SKM-1 treated with dmso at 0.1 percent for 144 hours (cell line): ENCODE results near the gene ETV6.

Experiments used
- DNase-seq: peaks from one replicate; lab custom pipeline; 2025; ENCODE audit not compliant: unreplicated experiment; lab: John Stamatoyannopoulos, UW

Gene ETV6

DNA sequence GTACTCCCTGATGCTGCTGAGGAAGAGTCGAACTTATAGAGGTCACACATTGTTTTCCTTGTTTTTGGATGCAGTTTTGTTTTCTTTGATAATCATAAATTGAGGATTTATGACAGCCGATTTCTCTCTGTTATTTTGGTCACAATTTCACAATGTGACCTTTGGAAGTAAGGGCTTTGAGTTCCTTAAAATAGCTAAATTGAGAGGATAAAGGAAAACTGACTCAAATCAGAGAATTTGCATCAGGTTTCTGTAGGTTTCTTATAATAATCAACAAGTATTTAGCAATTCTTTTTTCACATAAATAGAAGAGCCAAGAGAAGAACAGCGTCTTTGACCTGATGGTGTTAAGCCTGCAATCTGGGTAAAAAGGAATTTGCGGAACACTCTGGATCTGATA is 66.1 kb downstream of the ETV6 start:
- no peak for DNase-seq

DNA sequence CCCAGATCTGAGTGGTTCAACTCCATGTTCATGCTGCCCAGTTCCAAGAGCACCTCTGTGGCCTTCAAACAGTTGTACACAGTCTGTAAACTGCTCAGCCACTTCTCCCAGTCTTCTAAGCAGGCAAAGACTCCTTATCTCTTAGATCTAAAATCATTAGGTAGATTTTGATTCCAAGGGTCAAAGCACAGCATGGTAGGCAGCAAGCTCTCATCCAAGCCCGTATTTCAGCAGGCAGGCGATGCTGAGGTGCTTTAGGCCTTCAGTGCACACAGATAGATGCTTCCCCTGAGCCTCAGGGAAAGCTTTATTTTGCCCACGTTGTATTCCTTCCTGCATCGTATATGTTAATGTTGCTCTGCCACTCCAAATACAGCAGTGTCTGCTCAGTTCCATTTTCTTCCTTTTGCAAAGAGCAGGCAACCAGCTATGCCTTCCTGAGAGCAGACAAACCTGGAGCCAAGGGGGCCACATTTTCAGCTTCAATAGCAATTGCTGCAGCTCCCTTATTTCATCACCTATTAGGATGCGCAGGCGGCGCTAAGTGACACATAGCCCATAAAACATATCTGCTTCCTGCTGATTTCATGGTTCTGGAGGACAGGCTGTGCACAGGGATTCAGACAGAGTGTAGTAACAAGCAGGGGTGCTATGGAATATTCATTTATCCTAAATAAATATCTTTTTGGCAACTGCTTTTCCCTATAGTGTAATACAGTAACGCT is 67.5 kb downstream of the ETV6 start:
- DNase-seq = no peak

DNA sequence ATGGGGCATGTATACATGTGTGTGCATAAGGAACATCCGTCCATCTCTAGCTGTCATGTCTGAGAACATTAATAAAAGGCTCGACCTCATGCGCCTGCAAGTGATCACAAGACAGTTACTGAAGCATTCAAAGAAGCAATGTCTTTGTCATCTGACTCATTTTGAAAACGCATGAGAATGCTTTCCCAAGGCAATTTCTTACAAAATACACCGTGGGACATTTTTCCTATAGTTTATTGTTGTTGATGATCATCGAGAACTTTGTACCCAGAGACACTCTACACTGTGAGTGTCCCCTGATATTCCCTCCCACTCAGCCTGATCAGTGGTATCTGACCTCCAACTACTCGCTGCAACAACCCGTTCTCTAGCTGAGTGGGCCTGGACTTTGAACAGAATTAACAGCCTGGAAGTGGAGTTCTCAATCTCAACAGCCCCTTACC is 68.1 kb downstream of the ETV6 start:
- DNase-seq = no peak

DNA sequence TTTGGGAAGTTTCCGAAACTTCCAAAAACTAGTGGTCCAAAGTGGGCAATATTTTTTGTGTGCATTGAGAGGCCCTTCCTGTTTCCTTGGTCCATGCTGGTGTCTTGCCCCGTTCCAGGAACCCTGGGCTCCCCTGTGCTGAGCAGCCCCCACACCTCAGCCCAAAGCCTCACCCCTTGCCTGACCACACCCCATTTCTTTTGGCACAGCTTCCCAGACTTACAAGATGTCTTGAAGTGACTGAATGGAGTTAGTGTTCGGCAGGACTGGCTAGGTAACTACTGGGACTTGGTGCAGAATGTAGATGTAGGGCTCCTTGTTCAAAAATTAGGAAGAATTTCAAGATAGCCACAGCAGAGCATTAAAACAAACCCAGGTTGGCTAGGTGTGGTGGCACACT is 68.6 kb downstream of the ETV6 start:
- DNase-seq = no peak

DNA sequence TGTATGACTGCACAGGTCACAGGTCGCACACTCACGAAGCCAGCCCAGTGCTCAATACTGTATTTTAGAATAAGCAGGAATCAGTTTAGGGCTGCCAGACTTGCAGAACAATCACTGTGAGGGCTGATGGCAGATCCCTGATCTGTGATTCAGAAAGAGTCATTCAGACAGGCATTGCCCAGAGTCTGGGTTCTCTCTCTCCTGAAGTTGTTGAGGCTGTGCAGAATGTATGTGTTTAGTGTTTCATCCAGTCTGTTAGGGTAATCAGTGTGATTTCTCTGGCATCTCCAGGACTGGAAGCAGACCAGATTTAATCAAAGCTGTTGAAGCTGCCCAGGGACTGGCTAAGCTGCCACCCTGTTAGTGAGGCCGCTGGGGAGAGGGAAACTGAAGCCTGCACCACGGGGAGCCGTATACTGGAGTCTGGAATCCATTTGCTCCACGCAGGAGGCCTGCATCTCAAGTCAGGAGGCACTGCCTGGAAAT is 69.3 kb downstream of the ETV6 start:
- DNase-seq = no peak

DNA sequence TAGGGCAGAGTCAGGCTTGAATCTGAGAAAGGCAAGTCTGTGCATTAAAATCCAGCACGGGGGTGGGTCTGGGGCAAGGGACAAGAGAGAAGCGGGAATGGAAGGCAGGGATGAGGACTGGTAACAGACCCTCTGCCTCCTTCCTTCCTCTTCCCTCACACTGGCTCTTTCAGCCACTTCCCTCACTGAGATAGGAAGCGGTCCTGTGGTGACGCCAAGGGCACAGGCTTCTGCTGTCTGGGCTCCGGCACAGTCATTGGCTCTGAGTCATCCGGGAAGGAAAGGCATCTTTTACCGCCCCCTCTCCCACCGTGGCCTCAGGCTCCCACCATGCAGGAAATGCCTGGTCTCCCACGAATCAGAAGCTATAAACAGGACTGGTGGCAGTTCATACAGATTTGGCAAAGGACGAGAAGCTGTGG is 70.2 kb downstream of the ETV6 start:
- DNase-seq = no peak

DNA sequence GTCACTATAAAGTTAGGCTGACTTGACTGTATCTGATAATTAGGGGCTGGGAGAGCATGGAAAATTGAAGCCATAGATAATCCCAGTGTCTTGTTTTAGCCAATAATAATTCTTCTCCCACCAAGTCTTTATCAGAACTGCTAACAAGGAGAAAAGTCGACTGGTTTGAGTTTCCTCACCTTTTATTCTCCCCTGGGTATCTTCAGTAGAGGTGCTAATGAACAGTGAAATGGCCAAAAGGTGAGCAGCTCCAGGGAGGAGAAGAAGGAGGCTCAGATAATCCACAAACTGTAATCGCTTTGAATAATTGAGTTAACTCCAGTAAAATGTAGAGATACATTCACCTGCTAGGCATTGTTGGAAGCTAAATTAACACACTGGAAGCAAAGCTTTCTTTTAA is 72.6 kb downstream of the ETV6 start:
- DNase-seq = no peak

DNA sequence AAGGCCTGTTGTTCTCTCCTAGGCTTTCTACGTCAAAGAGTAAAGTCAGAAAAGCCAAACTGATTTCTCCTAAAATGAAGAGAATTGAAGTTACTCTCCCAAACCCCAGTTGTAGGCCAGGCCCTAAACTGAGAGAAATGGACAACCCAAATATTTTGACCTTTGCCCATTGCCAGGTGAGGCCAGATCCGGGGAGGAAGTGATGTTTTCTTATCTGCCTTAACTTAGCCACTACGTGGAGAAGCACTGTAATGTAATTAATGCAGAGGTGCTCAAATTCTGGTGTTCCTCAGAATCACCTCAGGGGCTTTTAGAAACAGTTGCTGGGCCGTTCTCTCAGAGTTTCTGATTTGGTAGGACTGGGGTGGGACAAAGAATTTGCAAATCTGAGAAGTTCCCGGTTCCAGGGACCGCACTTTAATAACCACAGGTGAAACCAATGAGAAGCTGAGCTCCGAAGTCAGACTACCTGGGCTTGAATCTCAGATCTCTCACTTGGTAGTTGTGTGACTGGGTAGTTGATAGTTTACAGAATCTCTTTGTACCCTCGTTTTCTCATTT is 73.2 kb downstream of the ETV6 start:
- no peak for DNase-seq

DNA sequence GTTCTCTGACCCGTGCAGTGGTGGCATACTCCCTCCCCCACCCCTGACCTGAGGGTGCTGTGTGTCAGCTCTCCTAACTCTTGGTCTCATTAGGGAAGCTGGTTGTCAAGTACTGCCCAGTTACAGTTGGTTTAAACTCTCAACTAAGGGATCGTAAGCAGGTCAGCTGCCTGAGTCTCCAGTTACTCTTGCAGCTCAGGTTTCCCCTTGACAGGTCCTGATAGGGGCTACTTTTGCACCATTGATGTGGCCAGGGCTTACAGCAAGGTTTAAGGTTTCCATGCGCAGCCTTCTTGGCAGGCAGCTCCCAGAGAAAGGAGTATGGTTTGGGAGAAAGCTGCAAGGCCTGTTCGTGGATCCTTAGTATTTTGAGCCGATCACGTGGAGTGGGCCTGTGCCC is 74.5 kb downstream of the ETV6 start:
- DNase-seq = no peak

DNA sequence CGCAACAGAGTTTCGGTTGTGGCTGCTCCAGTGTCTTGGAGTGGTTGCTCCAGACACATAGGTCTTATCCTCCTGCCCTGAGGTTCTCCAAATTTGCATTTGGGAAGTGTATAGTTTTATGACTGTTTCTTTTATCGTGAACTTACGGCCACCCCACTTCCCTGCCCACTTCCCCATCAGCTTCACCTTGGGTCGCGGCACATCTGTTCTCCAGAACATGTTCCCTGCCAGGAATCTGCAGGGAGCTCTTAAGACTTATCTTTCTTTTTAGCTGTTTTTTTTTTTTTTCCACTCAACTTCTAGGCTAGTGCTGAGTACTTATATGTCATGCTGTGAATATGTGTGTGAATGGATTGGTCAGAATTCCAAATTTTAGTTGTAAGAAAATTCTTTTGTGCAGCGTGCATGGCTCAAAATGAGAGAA is 75.4 kb downstream of the ETV6 start:
- no peak for DNase-seq

DNA sequence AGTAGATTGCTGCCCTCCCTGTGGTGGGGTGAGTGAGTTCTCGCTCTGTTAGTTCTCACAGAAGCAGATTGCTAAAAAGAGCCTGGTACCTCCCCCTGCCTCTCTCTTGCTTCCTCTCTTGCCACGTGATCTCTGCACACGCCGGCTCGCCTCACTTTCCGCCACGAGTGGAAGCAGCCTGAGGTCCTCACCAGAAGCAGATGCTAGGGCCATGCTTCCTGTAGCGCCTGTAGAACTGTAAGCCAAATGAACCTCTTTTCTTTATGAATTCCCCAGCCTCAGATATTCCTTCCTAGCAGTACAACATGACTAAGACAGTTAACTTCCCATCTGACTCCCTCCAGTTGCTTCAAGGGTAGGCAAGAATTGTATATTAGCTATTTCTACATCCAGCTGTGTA is 76.2 kb downstream of the ETV6 start:
- DNase-seq = no peak

DNA sequence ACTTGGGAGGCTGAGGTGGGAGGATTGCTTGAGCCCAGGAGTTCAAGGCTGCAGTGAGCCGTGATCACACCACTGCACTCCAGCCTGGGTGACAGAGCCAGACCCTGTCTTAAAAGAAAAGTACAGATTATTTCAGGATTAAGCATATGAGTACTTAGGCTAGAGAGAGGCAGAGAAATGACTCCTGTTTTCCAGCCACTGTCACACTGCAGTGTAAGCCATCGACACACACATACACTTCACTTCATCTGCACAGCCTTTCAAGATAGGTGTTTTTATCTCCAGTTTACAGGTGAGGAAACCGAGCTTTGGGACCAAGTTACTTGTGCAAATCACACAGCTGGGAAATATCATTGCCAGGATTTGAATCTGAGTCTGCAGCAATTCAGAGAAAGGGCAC is 77.2 kb downstream of the ETV6 start:
- DNase-seq = no peak

DNA sequence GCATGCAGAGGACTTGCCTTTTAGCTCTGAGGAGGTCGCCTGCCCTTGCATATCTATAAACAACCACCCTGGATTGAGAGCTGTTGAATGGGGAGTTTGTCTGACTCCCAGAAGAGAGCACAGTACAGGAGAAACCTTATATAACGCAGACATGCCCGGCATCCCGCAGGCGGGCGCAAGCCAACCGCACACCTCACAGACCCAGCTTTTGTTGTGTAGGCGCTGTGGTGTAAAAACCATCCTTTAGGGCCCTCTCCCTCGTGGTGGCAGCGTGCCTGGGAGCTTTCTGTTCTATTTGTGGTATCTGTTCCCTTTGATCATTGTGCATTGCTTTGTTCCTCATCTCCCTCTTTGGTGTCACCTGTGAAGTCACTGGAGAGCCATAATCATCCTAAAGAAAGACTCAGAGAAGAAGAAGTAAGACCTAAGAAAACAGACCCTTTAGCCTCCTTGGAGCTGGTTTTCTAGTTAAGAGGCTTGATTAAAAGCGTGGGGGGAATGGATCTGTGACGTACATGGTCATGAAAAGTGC is 77.7 kb downstream of the ETV6 start:
- DNase-seq = no peak

DNA sequence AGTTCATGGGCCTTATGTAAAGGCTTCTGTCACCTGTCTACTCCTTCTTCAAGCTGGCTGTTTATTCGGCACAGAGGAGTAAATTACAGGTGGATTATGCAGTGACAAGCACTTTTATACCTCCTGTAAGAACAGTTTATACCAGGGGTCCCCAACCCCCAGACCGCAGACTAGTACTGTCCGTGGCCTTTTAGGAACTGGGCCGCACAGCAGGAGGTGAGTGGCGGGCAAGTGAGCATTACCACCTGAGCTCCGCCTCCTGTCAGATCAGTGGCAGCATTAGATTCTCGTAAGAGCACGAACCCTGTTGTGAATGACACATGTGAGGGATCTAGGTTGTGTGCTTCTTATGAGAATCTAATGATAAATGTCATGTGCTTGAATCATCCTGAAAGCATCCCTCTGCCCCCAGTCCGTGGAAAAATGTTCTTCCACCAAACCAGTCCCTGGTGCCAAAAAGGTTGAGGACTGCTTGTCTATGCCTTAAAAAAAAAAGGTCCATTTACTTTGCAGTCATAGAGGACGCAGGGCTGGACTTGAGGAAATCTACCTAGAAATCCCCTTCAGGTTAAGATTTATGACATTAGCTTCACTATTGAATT is 78.8 kb downstream of the ETV6 start:
- no peak for DNase-seq

DNA sequence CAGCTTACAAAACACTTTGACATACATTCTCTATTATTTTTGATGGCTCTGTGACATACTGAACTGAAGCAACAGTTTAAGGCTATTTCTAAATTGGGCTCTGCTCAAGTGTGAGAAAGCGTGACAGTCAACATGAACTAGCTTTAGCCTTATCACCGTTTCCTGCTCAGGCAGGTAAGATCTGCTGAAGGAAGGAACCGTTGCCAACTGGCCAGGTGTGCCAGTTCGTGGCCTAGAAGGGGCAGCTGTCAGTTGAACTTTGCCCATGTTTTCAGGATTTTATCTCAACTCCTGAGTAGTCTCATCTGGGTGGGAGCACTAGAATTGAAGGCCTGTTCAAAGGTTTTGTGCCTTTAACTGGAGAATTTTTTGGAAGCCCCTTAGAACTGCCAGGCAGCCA is 79.5 kb downstream of the ETV6 start:
- no peak for DNase-seq

DNA sequence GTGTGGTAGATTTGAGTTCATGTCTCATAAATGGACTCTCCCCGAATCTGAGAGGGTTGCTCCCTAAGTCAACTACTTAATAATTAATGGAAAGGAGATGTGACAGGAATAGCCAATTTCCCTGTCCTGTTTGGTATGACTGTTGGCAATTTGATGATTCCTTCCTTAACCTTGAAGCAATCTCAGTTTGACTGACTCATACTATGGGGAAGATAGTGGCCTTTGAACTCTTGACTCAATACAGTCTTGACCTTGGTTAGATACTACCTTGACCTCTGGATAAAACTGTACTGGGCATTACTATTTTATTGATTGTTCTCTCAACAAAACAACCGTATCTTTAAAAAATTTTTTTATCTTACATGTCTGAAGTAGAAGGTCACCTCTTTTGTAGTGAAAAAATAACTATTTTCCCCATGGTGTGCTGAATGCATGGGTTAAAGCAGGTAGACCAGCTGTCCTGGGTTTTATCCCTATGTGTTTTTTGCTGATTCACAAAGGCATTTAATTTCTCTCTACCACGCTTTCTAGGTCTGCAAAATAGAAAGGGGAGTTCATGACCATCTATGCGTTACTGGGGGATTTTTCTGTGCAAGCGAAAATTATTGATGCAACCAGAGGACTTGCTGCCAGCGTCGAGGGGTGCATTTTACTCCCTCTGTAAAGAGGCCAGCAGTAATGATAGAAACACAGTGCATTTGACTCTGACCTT is 80.1 kb downstream of the ETV6 start:
- DNase-seq = no peak

DNA sequence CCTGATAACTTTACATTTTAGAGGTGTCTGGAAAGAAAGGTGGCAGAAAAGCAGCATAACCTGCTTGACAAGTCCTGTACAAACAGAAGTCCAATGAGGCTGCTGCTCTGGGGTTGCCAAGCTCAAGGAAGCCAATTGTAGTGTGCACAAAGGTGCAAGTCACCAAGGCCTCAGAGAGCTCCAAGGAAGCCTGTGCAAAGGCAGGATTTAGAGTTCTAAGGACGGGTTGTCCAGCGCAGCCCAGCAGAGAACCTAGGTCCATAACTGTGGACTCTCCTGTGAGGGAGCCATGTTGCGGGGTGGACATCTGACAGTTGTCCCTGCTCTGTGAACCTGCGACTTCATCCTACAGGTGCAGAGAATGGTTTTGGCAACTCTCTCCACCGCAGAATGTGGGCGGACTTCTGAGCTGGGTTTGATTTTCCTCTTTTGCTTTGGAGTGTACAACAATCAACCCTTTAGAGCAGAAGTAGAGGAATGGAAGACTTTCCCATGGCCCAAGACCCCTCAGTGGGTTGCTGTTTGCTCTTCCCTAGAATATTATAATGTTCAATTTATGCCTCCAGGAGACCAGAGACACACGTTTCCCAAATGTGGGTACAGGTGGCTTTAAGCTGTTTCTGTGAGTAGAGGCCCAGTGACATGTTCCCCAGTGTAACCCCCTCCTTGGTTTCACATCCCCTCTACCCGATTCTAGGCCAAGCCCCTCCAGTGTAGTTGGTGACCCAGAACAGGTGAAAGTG is 81.0 kb downstream of the ETV6 start:
- no peak for DNase-seq

DNA sequence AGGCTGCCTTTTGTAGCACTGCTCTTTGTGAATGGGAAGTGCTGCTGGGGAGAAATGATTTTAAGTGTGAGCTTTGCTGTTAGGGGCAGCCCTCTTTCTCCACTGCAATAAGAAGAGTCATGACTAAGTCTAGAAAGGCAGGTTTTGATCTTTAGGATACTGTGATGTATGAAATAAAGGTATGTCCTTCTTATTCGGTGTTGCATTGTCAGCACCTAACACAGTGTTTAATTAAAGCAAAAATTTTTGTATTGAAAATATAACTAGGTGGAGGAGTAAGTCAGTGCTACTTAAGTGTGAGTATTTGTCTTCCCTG is 81.5 kb downstream of the ETV6 start:
- no peak for DNase-seq

DNA sequence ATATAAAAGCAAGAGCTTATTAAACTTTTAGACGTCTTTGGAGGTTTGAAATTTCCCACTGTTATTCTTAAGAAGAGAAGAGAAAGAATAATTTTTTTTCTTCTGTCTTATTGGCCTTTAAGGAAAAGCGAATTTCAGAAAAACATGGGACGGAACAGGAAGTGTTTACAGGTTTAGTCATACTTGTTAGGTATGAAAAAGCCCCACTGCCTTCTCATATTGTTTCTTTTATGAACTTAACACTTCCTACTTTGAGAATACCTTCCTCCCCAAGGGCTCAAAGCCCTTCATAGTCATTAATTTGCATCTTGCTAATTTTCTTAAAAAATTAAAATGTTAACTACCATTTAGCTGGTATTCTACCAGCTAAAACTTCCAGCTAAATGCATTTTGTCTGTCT is 82.0 kb downstream of the ETV6 start:
- no peak for DNase-seq

DNA sequence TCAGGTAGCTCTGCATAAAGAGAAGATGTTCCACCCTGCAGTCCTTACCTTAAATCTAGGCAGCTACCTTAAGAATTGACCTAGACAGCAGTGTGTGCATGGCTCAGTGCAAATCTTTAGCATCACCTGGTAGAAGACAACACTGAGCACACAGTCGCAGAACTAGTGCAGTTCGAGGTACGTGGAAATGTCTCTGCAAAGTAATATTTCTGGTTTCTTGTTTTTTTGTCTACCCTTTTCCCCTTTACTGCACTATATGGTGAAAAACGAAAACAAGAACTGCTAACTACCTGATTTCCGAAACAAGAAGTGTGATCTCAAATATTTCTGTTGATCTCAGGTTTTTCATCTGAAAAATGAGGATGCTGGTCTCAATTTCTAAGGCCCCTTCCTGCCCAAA is 82.5 kb downstream of the ETV6 start:
- DNase-seq = no peak

DNA sequence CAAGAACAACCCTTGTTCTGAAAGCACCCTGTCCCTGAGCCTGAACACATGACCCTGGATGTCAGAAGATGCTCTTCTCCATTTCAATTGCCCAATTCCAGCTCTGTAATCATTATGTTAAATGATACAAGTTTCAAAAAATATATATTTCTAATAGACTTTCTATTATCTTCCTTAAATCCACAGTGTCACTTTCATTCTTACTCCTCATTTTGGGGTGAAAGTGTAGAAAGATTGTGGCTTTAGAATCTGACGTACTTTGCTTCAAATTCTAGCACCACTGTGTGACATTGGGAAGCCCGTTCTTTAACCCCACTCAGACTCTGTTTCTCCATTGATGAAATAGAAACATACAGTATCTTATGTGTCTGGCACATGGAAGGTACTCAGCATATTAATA is 83.2 kb downstream of the ETV6 start:
- no peak for DNase-seq
